OCI-LY7 (cell line): ENCODE data around the gene SYCP2. TPM values are rescaled to one million over a fixed set of nuclear protein-coding genes. Genes with fewer than 3 reads are reported as not detected.

ENCODE experiments used
- BruUV-seq: library from RNA; stranded (reverse); fragments of 400-500 nt; replicated peaks from 2 replicates; lab custom pipeline; 2021; lab: Mats Ljungman, UMichigan
- CTCF ChIA-PET: fragments of 300-600 bp; sonication (Branson Sonifier 250); formaldehyde crosslinking; loops from one replicate; lab custom pipeline; 2022; ENCODE audit warnings: antibody characterized with exemption; ENCODE audit not compliant: unreplicated experiment; lab: Charles Lee
- POLR2A ChIA-PET: fragments of 300-600 bp; sonication (Branson Sonifier 250); formaldehyde crosslinking; loops from one replicate; lab custom pipeline; 2022; ENCODE audit warnings: antibody characterized with exemption; lab: Charles Lee
- DNase-seq: peaks from one replicate; pipeline ENCODE4 v3.0.0-alpha.2; 2015; ENCODE audit warnings: low spot score
- H2AFZ ChIP-seq: fragments of 200-600 bp; sonication (generic), shearing (Covaris generic); 2 replicates; pipeline ENCODE4 v1.6.1; 2014; ENCODE audit warnings: mild to moderate bottlenecking, antibody characterized with exemption, low read length, moderate library complexity
- H3K27ac ChIP-seq: fragments of 200-600 bp; sonication (generic); 2 replicates; pipeline ENCODE4 v1.5.1; 2014; ENCODE audit warnings: mixed run types, low read depth, mild to moderate bottlenecking, moderate library complexity, low read length, inconsistent platforms; ENCODE audit not compliant: poor library complexity, severe bottlenecking
- H3K36me3 ChIP-seq: fragments of 200-600 bp; sonication (generic); 2 replicates; pipeline ENCODE4 v1.6.1; 2014; ENCODE audit warnings: mild to moderate bottlenecking, antibody characterized with exemption, low read length, moderate library complexity, mixed read lengths; ENCODE audit not compliant: insufficient read depth
- H3K4me1 ChIP-seq: fragments of 200-600 bp; sonication (generic); 2 replicates; pipeline ENCODE4 v1.5.1; 2014; ENCODE audit warnings: mild to moderate bottlenecking, low read length; ENCODE audit not compliant: insufficient read depth, poor library complexity, severe bottlenecking
- H3K4me2 ChIP-seq: fragments of 200-600 bp; sonication (generic); 2 replicates; pipeline ENCODE4 v1.6.1; 2014; ENCODE audit warnings: mild to moderate bottlenecking, low read length
- H3K4me3 ChIP-seq: fragments of 200-600 bp; sonication (generic); 2 replicates; pipeline ENCODE4 v1.5.1; 2014; ENCODE audit warnings: mild to moderate bottlenecking, low read depth, low read length; ENCODE audit not compliant: poor library complexity, severe bottlenecking
- H3K79me2 ChIP-seq: fragments of 200-600 bp; sonication (generic); 2 replicates; pipeline ENCODE4 v1.6.1; 2016; ENCODE audit warnings: low read depth, mild to moderate bottlenecking, low read length, moderate library complexity, mixed read lengths; ENCODE audit not compliant: insufficient read depth
- H3K9me2 ChIP-seq: fragments of 200-600 bp; sonication (generic); 2 replicates; pipeline ENCODE4 v1.6.1; 2016; ENCODE audit warnings: mild to moderate bottlenecking, low read length, mixed read lengths; ENCODE audit not compliant: insufficient read depth
- H3K9me3 ChIP-seq: fragments of 200-600 bp; sonication (generic); 2 replicates; pipeline ENCODE4 v1.6.1; 2014; ENCODE audit warnings: mild to moderate bottlenecking, mixed run types, low read length, mixed read lengths
- H4K20me1 ChIP-seq: fragments of 200-600 bp; sonication (generic); 2 replicates; pipeline ENCODE4 v1.6.1; 2014; ENCODE audit warnings: mild to moderate bottlenecking, antibody characterized with exemption, low read length, moderate library complexity, mixed read lengths; ENCODE audit not compliant: insufficient read depth
- EZH2phosphoT487 ChIP-seq: fragments of 200-600 bp; sonication (generic); IDR thresholded peaks from 2 replicates; pipeline ENCODE4 v1.6.1; 2018; ENCODE audit warnings: low read depth, borderline replicate concordance, mild to moderate bottlenecking, mixed run types, antibody characterized with exemption, low read length, moderate library complexity, mixed read lengths
- intact Hi-C: fragments of 100-400 bp; cut with micrococcal nuclease; formaldehyde crosslinking; loops from one replicate; pipeline ENCODE4 v1.10.0; 2022; ENCODE audit not compliant: unreplicated experiment
- total RNA-seq, 2 experiments: library from RNA; depleted of rRNA in 1 of 2; stranded (reverse); fragments of >200 nt in 1 of 2; shearing (Covaris generic) in 1 of 2; gene quantifications; 2 replicates each; pipeline ENCODE4 v1.2.3, GENCODE V29; 2014 to 2022
- TF ChIP-seq, protein P1 (sequence below): fragments of 200-600 bp; sonication (generic); conservative IDR thresholded peaks from 2 replicates; pipeline ENCODE4 v1.5.1; 2014; ENCODE audit warnings: mild to moderate bottlenecking, antibody characterized with exemption, low read length, moderate library complexity, mixed read lengths

Gene SYCP2
- total RNA-seq, 2 experiments from 2014 or later: 0.19 to 0.38 TPM

DNA sequence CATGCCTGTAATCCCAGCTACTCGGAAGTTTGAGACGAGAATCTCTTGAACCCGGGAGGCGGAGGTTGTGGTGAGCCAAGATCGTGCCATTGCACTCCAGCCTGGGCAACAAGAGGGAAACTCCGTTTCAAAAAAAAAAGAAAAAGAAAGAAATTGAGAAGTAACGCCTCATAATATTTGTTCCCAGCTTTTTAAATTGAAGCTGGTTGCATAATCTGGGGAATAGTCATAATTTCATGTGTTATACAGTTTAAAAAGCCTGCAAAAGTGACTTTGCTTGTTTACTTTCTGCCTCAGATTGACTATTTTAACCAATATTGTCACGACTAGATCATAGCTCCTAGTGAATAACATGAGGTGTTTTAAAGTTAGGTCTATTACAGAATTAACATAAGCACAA is 13.9 kb upstream of the SYCP2 start:
- H3K4me2 ChIP-seq: no peak overlapping the region
- no peak overlapping the region for H3K27ac ChIP-seq
- no TSS peak for BruUV-seq
- DNase-seq: no peak
- H3K9me3 ChIP-seq: no peaks in the 10 kb centered on the region
- intact Hi-C loops: loop anchor here (10.0 kb wide), 1 partner anchor 457 kb away; no protein-coding TSS in a partner anchor
- TF ChIP-seq, protein P1, sequence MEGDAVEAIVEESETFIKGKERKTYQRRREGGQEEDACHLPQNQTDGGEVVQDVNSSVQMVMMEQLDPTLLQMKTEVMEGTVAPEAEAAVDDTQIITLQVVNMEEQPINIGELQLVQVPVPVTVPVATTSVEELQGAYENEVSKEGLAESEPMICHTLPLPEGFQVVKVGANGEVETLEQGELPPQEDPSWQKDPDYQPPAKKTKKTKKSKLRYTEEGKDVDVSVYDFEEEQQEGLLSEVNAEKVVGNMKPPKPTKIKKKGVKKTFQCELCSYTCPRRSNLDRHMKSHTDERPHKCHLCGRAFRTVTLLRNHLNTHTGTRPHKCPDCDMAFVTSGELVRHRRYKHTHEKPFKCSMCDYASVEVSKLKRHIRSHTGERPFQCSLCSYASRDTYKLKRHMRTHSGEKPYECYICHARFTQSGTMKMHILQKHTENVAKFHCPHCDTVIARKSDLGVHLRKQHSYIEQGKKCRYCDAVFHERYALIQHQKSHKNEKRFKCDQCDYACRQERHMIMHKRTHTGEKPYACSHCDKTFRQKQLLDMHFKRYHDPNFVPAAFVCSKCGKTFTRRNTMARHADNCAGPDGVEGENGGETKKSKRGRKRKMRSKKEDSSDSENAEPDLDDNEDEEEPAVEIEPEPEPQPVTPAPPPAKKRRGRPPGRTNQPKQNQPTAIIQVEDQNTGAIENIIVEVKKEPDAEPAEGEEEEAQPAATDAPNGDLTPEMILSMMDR: no peak
- no peak for TF ChIP-seq EZH2phosphoT487
- POLR2A ChIA-PET: interaction anchor here (0.6 kb wide), 1 partner anchor 25 kb away, joined by 3 read pairs; no protein-coding TSS in a partner anchor
- H3K9me2 ChIP-seq: no peaks in the 10 kb centered on the region
- no peaks in the 10 kb centered on the region for H4K20me1 ChIP-seq
- no peak overlapping the region for H2AFZ ChIP-seq
- no peaks in the 10 kb centered on the region for H3K79me2 ChIP-seq
- peaks cover 15% of the 10 kb centered on the region for H3K4me1 ChIP-seq
- CTCF ChIA-PET: no interaction called here
- H3K36me3 ChIP-seq: peaks cover 34% of the 10 kb centered on the region
- H3K4me3 ChIP-seq: no peak overlapping the region

DNA sequence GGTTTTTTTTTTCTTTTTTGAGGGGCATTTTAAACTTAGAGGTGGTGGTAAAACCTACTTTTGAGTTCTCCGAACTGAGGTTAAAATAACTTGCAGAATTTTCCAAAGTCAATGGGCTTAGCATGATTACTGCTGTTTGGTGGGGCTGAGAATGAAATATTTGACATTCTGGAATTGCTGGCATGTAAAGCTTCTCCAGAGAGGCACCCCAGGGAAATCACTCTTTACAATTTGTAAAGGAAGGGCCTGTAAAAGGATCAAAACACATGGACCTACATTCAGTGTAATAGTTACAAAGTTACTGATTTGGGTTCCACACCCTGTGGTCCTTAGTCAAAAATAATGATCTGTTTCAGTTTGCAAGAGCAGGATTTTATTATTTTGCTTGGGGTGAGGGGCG is 12.3 kb upstream of the SYCP2 start:
- TF ChIP-seq, protein P1: no peak
- TF ChIP-seq EZH2phosphoT487: no peak
- intact Hi-C loops: loop anchor here (10.0 kb wide), 1 partner anchor 459 kb away; no protein-coding TSS in a partner anchor
- ChIA-PET CTCF (no interaction called here), POLR2A (interaction anchor here (1.0 kb wide), 1 partner anchor 9 kb away, joined by 3 read pairs; no protein-coding TSS in a partner anchor)
- Histone ChIP-seq H3K79me2 (peaks cover 13% of the 10 kb centered on the region), H3K36me3 (peaks cover 37% of the 10 kb centered on the region), H2AFZ (no peak overlapping the region), H3K4me1 (peaks cover 23% of the 10 kb centered on the region), H3K27ac (no peak overlapping the region), H3K9me2 (no peaks in the 10 kb centered on the region), H3K9me3 (no peaks in the 10 kb centered on the region), H4K20me1 (no peaks in the 10 kb centered on the region), H3K4me3 (no peak overlapping the region), H3K4me2 (no peak overlapping the region)
- BruUV-seq: no TSS peak
- DNase-seq: no peak

DNA sequence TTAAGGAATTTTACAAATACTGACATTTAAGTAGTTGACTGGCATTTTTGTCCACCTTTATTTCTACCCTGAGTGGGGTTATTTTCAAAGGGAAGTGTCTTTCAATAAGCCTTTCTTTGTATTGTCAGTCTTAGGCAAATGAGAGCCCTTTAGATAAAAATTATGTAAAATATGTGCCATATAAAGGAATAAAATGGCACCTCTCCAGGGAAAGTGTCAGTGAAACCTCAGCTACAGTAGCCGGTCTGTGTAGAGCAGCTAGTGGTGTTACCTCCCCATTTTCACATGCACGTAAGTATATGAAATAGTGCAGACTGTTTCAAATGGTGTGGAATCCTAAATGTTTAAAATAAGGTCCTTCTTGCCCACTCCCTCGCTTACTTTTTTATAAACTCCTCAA is 11.7 kb upstream of the SYCP2 start:
- no peak for DNase-seq
- ChIA-PET CTCF (no interaction called here), POLR2A (interaction anchor here (1.0 kb wide), 1 partner anchor 8 kb away, joined by 3 read pairs; no protein-coding TSS in a partner anchor)
- no peak overlapping the region for H3K27ac ChIP-seq
- H3K9me3 ChIP-seq: no peaks in the 10 kb centered on the region
- H3K4me3 ChIP-seq: no peak overlapping the region
- H3K36me3 ChIP-seq: peaks cover 37% of the 10 kb centered on the region
- H3K4me2 ChIP-seq: no peak overlapping the region
- BruUV-seq: no TSS peak
- intact Hi-C loops: loop anchor here (10.0 kb wide), 1 partner anchor 460 kb away; no protein-coding TSS in a partner anchor
- peaks cover 13% of the 10 kb centered on the region for H3K79me2 ChIP-seq
- H4K20me1 ChIP-seq: no peaks in the 10 kb centered on the region
- no peak overlapping the region for H2AFZ ChIP-seq
- peaks cover 23% of the 10 kb centered on the region for H3K4me1 ChIP-seq
- no peaks in the 10 kb centered on the region for H3K9me2 ChIP-seq
- TF ChIP-seq, protein P1: no peak
- TF ChIP-seq EZH2phosphoT487: no peak
